GM19468 (cell line): ENCODE data around the gene DPP10.

Experiments
- ATAC-seq: cut with Tn5 transposase; IDR thresholded peaks from one replicate; pipeline ENCODE4 v1.9.1; 2021; ENCODE audit warnings: mild to moderate bottlenecking, moderate library complexity, moderate number of reproducible peaks; ENCODE audit not compliant: unreplicated experiment; ENCODE audit errors: extremely low read depth

The DPP10 gene

GRCh38 chr2:115746151-115746550 is 1303.7 kb downstream of the DPP10 start:
- no peak for ATAC-seq

DNA sequence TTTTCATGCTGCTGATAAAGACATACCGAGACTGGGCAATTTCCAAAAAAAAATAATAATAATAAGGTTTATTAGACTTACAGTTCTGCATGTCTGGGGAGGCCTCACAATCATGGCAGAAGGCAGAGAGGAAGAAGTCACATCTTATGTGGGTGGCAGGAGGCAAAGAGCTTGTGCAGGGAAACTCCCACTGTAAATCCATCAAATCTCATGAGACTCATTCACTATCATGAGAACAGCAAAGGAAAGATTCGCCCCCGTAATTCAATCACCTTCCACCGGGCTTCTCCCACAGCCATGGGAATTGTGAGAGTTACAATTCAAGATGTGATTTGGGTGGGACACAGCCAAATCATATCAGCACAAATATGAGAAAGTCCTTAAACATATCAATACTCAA is 1314.8 kb downstream of the DPP10 start:
- no peak for ATAC-seq

DNA sequence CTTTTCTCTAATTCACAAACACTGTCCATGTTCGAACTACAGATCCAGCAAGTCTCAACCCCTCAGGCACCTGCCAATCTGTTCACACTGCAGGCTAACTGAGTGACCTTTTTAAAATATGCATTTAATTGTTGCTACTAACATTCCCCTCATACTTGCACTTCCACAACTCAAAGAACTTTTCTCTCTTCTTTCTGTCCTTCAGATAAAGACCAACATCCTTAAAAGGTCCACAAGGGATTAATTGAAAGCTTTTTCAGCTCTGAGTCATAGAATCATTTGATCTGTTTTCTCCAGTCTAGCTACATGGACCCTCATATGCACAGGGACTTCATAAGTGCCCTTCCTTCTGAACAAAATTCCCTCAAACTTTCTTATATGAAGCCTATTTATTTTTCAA is 1321.2 kb downstream of the DPP10 start:
- no peak for ATAC-seq

DNA sequence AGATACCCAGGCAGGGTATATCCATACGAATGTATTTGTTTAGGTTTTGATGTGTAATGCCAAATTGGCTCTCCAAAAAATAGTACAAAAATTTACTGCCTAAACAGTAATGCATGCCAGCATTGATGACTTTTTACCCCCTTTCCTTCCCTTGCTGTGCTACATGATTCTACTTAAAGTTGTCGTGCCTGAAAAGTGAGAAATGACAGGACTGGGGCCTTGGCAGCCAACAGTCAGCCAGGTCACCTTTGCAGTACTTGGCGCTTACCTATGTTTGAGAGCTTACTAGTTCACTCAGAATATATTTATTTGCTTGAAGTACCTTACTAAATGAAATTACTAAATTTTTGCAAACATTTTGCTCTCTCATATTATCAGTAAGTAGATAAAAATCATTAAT is 1329.1 kb downstream of the DPP10 start:
- no peak for ATAC-seq

GRCh38 chr2:115774361-115774760 is 1331.9 kb downstream of the DPP10 start:
- ATAC-seq: no peak

GRCh38 chr2:115779085-115779632 is 1336.7 kb downstream of the DPP10 start:
- ATAC-seq: no peak

DNA sequence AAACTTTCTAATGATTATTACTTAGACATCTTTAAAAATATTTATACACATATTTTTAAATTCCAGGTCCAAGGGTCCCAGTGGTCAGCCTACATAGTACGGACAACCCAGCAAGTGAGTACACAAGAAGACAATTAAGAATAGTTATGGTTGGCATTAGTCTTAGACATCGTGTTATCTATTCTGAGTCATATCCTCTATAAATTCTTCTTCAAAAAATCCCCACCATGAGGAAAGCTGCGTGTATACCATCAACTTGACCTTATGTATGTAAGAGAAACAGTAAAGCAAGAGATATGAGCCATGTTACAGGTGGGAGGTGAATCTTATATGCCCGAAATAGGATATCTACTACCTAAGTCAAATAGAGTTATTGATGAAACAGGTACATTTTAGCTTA is 1339.8 kb downstream of the DPP10 start:
- ATAC-seq: no peak

- no peak for ATAC-seq
Observed at GRCh38 chr2:115796078-115796477, 1353.6 kb downstream of the DPP10 start.

DNA sequence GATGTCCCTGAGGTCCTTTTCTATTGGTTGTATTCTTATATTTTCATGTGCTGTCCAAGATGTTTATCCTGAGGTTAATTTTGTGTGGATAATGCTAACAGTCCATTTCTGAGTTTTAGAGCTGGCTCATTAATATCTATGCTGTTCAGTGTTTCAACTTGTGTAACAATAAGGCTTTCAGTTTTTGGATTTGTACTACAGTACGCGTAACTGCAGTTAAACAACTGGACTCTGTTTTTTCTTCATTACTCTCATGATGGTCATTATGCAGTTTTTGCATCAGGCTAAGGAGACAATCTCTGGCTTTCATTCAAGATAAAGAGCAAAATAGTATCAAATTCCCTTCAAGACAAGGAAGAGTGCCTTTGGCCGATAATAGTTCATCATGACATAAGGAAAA is 1364.8 kb downstream of the DPP10 start:
- no peak for ATAC-seq

- no peak for ATAC-seq
Observed at GRCh38 chr2:115825912-115826311, 1383.5 kb downstream of the DPP10 start.

GRCh38 chr2:115833196-115833595 is 1390.8 kb downstream of the DPP10 start:
- no peak for ATAC-seq

GRCh38 chr2:115838539-115838938 is 1396.1 kb downstream of the DPP10 start:
- no peak for ATAC-seq

GRCh38 chr2:115842306-115842705 is 1399.9 kb downstream of the DPP10 start:
- no peak for ATAC-seq

GRCh38 chr2:115848192-115848591 is 1405.8 kb downstream of the DPP10 start:
- no peak for ATAC-seq

GRCh38 chr2:115867024-115867423 is 1424.6 kb downstream of the DPP10 start:
- ATAC-seq: no peak

- no peak for ATAC-seq
Observed at GRCh38 chr2:115874427-115874826, 1432.0 kb downstream of the DPP10 start.

GRCh38 chr2:115880558-115880957 is 1438.1 kb downstream of the DPP10 start:
- no peak for ATAC-seq

- no peak for ATAC-seq
Observed at GRCh38 chr2:115887209-115887776, 1444.9 kb downstream of the DPP10 start.
